Activated naive CD4-positive, alpha-beta T cell treated with Interleukin-2 at 50 U/mL for 16 hours (primary cell): ENCODE data around the gene C13orf46.
"Not testable (repeated sequence)": the region's sequence is repeated elsewhere in the genome, so short reads cannot be mapped to it uniquely, and the experiment has no call there.

ENCODE experiments used
- DNase-seq: peaks from one replicate; pipeline ENCODE4 v3.0.0-alpha.2; 2020

The C13orf46 gene

DNA sequence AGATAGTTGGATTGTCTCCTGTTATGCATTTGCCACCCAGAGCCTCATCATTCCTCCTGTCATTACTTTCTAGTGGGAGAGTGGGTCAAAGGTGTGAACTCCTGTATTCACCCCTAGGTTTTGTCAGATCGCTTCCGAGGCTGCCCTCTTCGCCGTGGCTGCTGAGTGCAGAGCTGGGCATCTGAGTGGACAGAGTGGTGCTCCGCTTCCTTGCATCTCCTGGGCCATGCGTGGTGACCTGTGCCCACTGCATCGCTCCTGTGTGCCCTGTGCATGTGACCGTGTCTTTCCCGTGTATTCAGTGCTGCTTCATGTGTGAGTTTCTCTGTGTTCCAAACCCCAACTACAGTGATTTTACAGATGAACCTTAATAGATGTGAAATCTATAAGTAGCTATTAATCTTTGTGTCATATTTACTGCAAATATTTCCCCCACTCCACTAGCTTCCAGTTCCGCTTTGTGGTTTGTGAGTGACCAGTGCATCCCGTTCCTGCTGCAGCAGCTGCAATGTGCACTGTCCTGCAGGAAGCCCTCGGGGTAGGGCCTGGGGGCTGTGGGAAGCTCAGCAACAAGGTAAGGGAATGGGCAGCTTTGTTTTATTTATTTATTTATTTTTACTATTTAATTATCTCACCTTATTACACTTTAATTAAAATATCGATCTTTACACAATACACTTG lies 53.1 kb downstream of the C13orf46 start:
- DNase-seq, result no peak

GRCh38 chr13:113919761-113920559 lies 53.9 kb downstream of the C13orf46 start:
- DNase-seq, result no peak

- DNase-seq, result no peak
These were observed 54.7 kb downstream of the C13orf46 start for GRCh38 chr13:113918981-113919701.

DNA sequence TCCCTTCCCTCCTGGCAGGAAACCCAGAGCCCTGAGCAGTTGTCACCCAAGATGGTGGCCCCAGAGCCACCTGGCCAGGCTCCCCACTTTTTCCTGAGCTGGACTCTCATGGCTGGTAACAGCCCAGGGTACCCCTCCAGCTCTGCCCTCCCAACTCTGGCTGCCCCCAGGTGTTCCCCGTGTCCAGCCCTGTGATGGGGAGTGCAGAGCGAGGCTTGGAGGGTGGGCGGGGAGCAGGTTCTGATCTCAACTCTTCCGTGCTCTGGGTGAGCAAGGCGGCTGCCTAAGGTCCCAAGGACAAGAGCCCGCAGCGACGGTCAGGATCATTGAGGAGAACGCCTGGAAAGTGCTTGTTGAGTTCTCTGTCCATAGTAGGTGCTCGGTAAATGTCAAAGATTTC lies 55.3 kb downstream of the C13orf46 start:
- DNase-seq, result no peak

DNA sequence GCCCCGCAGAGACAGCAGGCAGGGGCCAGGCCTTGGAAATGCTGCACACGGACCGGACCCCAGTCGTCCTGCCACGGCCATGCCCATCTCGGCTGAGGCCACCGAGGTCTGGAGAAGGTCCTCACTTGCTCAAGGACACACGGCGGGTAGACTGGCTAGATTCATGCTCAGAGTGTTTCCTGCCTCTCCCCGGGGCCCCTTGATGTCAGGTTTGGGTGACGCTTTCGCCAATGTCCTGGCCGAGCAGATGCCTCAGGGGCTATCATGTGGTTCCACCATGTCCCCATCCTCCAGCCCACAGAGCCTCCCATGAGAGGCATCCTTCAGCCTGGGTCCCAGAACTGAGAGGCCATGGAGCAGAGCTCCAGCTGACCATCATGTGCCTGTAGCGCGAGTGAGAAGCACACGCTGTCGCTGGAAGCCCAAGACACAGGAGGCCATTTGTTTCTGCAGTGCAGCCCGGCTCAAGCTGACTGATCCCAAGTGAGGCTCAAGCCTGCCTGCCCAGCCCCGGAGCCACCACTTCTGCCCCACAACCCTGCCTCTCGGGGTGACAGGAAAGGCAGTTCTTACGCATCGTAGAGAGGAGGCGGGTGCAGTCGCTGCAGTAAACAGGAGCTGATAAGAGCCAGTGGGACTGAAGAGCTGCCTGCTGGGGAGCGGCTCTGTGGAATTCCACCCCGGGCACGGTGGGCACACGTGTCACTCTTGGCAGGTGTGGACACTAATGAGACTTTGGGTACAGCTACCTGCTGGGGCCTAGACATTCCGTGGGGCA lies 56.1 kb downstream of the C13orf46 start:
- DNase-seq, result no peak

- DNase-seq, result no peak
These were observed 56.8 kb downstream of the C13orf46 start for GRCh38 chr13:113917096-113917495.

GRCh38 chr13:113916330-113916815 lies 57.5 kb downstream of the C13orf46 start:
- no peak for DNase-seq

DNA sequence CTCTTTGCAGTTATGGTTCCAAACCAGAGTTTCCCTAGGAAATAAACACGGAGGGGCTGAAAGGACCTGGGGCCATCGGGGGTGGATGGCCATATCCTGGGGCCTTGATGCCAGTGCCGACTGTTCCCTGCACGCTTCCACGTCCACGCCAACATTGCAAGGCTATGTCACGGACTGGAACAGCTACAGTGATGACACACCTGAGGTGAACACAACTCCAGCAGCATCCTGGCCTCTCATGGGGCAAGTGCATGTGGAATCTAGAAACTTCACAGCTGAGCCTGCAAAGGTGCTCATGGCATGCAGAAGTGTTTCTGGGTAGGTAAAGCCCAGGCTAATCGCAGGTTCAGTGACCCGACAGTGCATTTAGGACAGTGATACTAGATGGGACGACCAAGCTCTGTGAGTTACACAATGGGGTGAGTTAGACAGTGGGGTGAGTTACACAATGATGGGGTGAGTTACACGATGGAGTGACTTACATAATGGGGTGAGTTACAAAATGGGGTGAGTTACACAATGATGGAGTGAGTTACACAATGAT lies 58.0 kb downstream of the C13orf46 start:
- no peak for DNase-seq

DNA sequence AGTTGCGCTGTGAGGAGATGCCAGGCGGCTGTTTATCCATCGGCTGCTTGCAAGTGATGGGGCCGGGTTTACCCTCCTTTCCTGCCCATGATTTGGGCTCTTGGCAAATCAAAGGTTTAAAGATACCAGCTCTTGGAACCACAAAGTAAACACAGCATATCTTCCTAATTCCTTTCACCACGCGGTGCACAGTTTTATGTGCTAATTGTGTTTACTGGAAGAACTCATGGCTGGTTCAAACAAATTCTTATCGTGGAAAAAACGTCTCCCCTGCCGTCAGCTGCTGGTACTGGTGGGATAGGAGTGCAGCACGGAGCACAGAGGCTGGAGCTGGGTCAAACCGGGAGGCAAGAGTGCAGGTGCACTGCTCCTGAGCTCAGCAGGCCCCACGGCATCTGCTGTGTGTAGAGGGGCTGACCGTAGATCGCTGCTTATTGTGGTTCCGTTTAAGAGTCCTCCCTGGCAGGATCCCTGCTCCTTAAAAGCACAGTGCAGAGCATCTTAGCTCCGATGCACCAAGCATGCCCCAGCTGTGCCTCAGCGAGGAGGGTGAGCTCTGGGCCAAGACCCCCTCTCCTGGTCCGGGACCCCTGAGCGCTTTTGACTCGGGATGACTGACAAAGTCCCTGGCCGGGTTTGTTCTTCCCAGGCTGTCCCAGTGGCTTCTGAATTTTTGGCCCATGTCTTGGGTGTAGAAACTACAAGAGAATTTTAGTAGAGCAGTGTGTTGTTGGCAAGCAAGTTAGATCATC lies 58.7 kb downstream of the C13orf46 start:
- DNase-seq, result no peak

GRCh38 chr13:113914333-113915011 lies 59.4 kb downstream of the C13orf46 start:
- no peak for DNase-seq

GRCh38 chr13:113913838-113914237 lies 60.0 kb downstream of the C13orf46 start:
- not testable (repeated sequence) for DNase-seq

DNA sequence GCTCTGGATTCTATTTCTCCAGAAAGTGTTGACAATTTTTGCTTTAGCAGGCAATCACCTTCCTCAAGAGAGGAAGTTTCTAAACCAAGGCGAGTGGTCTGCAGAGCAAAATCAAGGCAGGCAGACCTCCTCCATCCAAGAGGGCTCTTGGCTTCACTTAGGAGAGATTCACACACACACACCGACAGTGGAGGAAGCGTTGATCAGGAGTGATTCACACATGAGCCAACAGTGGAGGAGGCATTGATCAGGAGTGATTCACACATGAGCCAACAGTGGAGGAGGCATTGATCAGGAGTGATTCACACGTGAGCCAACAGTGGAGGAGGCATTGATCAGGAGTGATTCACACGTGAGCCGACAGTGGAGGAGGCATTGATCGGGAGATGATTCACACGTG lies 60.5 kb downstream of the C13orf46 start:
- not testable (repeated sequence) for DNase-seq

DNA sequence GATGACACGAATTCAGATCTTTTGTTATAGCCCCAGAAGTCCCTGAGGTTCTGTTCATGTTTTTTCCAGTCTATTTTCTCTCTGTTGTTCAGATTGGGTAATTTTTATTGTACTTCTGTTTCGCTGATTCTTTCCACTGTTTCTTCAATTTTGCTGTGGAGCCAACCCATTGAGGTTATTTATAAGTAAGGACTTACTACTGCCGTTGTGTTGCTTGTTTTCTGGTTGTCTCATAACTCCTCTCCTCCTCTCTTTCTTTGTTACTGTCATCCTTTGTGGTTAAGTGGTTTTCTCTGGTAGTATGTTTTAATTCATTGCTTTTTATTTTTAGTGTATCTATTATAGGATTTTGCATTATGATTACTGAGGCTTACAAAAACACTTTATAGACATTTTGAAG lies 61.3 kb downstream of the C13orf46 start:
- DNase-seq, result no peak

DNA sequence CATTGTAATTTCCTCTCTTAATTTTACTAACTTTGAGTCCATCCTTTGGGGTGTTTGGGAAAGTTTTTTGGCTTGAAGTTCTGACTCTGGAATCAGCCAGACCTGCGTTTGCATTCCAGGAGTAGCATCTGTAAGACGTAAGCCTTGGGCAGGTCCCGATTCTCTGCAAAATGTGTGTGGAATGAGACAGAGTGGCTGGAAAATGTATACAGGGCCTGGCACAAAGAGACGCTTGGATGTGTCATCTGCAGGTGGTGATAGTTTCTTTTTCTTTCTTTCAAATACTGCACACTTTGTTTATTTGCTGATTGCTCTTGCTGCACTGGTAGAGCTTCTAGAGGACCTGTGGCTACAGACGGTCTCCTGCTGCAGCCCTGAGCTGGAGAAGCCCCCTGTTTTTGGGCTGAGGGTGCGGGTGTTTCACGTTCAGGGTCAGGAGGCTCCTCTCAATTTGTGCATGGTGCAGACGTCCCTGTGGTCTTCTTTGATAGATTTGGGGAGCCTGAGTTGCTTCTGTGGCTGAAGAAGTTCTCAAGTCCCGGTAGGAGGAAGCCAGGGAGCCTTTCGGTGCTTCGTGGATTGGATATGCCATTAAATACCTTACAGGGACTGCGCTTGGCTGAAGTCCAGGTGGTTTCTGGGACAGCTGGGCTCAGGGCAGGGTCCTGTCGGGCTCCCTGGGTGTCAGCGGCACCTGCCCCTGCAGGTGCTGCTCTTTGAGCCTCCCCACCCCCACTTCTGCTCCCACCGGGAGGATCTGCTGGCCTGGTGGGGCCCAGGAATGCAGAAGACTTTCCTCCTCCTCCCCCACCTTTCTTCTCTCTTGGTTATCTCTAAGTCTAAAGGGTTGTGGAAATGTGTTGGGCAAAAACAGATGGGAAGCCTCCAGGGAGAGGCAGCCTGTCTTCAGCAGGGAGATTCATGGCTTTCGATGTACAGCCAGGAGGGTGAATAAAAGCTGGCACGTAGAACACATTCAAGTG lies 66.0 kb downstream of the C13orf46 start:
- DNase-seq, result no peak

DNA sequence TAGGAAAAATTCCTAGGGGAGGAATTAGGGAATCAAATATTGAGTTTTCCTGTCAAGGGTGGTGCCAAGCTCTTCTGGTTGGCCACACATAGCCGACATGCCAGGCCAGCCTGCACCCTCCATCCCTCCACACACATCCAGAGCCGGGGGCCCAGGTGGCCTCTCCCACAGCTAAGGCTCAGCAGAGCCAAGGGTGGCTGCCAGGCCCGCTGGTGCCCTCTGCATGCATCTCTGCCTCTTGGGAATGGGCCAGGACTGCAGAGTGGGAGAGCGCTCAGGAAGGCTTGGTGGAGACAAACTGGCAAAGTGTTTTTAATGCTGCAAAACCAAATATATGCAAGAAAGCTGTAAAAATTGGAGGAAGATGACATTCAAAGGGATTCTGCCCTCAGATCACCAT lies 67.3 kb downstream of the C13orf46 start:
- DNase-seq, result no peak

DNA sequence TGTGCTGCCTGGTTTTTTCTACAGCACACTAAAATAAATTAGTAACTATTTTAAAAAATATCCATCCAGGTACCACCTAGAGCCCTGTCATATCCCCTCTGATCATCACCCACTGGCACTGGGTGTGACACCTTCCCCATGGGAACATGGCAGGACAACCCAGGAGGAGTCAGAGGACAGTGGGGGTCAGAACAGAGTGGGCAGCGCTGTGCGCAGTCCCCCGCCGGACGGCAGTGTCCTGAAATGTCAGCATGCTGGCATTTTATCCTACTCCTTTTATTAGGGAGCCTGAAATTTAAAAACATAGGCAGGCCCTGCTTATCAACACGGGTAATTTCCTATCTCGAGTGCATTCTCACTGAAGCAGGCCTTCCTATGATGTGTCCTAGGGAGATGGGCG lies 67.9 kb downstream of the C13orf46 start:
- DNase-seq, result no peak

DNA sequence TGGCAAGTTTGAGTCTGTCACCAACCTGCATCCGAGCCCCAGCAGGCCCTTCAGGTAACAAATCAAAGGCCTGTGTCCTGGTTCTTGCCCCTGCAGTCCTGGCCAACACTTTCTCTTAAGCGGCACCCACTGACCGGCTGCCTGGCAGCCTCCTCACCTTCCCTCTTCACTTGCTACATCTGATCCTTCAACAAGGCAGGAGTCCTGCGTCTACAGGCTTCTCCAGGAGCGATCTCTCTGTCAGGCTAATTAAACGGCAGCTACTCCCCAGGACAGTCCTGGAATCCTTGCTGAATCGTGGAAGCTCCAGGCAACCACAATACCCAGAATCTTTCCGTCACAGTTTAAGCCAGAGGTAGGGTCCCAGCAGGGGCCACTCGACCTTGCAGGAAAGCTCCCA lies 68.9 kb downstream of the C13orf46 start:
- DNase-seq, result no peak

- DNase-seq, result peak; percentile 31
These were observed 69.5 kb downstream of the C13orf46 start for GRCh38 chr13:113904411-113904810.

GRCh38 chr13:113903912-113904311 lies 70.0 kb downstream of the C13orf46 start:
- no peak for DNase-seq
